ENCODE results near the gene CDH24.

Gene CDH24

DNA sequence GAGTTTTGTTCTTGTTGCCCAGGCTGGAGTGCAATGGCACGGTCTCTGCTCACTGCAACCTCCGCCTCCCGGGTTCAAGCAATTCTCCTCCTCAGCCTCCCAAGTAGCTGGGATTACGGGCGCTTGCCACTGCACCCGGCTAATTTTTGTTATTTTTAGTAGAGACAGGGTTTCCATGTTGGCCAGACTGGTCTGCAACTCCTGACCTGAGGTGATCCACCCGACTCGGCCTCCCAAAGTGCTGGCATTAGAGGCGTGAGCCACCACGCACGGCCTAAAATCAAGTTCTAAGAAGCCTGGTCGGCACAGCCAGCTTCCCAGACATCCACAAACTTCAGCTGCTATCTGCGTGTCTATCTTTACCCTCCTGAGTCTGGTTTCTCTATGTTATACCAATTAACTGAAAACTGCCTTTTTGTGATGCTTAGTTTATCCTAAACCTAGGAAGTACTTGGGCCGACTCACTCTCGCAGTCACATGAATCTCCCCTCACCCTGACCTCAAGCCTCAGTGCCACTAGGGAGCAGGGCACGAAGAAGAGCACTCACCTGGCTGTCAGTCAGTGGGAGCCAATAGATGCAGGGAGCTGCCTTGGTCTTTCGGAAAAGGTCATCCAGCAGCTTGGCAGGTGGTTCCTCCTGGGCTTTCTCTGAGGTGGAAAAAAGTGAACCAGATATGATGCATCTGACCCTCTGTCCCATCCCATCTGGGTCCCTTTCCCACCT is 3.4 kb upstream of the CDH24 start:
- no peak for DNase-seq

DNA sequence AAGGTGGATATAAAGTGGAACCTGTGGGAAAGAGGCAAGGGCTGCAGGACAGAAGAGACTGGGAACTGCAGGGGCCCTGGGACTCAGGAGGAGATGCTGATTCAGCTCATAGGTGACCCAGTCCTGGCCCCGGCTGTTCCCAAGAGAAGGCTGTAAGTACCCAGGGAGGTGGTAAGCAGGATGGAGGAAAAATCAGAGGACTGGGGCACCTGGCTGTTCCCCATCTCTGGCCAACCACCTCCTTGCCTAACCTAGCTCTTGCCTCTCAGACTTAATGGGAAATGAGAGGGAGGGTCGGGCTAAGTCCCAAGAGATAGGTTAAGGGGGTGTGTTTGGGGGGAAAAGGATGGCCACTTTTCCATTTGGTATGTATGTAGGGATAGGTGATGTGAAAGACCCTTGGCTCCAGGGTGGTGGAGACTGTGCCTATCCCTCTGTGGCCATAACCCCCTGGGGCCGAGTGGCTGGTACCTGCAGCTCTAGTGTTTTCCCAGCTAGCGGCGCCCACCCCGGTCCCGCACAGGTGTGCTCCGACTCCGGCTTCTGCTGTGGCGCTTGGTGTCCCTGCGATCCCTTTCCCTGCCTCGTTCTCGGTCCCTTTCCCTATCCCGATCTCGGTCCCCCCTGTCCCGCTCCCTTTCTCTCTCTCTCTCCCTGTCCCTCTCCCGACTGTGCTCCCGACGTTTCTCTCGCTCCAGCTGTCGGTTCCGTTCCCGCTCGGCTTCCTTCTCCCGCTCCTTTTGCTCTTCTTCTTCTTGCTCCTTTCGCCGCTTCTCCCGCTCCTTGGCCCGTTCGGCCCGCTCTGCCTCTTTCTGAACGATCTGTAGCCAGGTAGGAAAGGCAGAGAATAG is 1.6 kb upstream of the CDH24 start:
- DNase-seq, result no peak

GRCh38 chr14:23057757-23058653 is 685 bp upstream of the CDH24 start:
- DNase-seq, result peak; percentile 92

GRCh38 chr14:23056145-23056955 is 970 bp downstream of the CDH24 start:
- DNase-seq, result peak; percentile 91

DNA sequence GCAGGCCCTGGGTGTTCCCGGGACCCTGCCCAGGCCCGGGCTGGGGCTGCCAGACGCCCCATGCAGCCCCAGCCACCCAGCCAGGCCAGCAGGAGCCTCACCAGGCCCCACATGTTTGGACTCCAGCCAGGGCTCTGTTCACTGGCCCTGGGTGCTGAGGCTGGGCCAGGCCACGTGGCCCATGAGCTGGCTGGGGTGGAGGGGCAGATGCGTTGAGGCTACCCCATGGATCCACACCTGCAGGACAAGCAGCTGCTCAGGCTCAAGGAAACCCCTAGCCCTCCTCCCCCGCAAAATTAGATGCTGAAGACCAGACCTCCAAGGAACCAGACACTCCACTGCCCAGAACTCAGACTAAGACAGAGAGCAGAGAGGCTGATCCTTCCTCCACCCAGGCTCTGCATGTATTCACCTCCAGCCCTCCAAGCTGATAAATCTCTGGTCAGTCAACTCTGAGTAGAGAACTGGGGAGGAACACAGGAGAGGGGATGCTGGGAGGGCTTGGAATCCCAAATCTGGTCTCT is 1.6 kb downstream of the CDH24 start:
- DNase-seq, result no peak

- DNase-seq, result no peak
These were observed 2.2 kb downstream of the CDH24 start for GRCh38 chr14:23055147-23055550.

- peak; percentile 65 for DNase-seq
These were observed 3.1 kb downstream of the CDH24 start for GRCh38 chr14:23054000-23054811.

DNA sequence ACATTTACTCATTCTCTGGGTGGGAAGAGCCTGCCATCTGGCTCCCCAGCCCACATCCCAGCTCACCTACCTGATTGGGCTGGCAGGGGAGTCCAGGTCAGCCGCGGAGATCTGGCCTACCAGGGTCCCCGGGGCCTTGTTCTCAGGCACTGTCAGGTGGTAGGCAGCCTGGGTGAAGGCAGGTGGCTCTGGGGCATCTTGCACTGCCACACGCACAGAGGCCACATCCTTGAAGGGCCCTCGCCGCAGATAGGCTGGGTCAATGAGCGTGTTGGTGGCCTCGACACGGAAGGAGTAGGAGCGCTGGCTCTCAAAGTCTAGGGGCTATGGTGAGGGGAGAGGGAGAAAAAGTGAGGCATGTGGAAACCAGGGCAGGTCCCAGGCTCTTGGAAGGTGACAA is 3.9 kb downstream of the CDH24 start:
- DNase-seq, result no peak

DNA sequence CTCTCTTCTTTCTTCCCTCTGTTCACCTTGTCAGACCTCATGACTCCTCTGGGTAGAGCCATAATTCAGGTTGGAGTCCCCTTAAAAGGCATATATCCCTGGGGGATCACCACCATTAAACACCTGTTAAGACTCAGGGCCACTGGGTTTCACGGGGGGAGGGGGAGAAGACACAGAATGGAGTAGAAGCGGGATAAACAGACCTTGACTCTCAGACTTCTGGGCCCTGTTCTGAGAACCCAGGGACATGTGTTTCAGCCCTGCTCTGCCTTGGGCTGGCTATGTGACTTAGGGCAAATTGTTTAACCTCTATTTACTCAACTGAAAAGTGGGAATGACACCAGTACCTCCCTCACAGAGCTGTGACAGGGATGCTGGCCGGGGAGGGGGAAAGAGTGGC is 4.6 kb downstream of the CDH24 start:
- DNase-seq, result no peak

DNA sequence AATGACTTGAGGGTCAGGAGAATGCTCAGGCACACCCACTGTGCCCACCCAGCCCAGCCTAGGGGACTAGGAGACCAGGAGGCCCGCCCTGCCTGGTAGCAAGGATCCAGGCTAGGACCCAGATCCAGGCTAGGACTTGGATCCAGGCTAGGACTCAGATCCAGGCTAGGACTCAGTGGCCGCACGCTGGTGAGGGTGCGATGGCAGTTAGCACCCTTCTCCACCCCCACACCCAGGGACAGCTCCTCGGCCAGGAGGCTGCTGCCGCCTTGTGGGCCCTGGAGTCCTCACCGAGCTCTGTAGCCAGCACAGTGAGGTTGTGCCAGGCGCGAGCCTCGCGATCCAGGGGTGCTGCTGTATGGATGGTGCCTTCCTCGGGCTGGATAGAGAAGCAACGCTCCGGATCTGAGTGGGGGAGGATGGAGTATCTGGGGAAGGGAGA is 5.1 kb downstream of the CDH24 start:
- DNase-seq, result no peak

- no peak for DNase-seq
These were observed 5.9 kb downstream of the CDH24 start for GRCh38 chr14:23051141-23052057.

GRCh38 chr14:23049011-23049410 is 8.3 kb downstream of the CDH24 start:
- DNase-seq, result no peak

GRCh38 chr14:23047751-23048693 is 9.3 kb downstream of the CDH24 start:
- DNase-seq, result no peak

DNA sequence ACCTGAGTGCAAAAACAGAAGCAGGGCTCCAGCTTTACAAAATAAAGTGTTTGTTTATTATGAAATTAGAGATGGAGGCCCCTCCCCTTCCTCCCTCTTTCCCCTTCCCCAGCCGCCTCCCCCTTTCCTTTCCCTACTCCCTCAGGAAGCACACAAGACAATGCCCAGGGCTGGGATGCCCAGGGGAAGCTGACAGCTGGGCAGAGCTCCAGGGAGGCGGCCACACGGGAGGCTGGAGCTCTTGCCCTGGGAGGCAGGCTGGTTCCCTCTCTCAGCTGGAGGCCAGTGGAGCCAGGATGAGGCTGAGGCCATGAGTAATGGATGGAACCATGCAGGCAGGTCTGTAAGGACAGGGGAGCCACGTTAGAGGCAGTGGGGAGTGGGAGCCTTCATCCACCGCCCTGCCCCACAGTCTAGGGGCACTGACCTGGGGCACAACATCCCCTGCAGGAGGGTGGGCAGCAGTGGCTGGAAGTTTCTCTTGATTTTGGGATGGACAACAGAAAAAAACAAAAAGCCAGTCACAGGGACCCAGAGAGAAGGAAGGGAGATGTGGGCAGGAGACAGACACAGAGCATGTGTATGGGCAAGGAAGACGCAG is 10.2 kb downstream of the CDH24 start:
- DNase-seq, result no peak

DNA sequence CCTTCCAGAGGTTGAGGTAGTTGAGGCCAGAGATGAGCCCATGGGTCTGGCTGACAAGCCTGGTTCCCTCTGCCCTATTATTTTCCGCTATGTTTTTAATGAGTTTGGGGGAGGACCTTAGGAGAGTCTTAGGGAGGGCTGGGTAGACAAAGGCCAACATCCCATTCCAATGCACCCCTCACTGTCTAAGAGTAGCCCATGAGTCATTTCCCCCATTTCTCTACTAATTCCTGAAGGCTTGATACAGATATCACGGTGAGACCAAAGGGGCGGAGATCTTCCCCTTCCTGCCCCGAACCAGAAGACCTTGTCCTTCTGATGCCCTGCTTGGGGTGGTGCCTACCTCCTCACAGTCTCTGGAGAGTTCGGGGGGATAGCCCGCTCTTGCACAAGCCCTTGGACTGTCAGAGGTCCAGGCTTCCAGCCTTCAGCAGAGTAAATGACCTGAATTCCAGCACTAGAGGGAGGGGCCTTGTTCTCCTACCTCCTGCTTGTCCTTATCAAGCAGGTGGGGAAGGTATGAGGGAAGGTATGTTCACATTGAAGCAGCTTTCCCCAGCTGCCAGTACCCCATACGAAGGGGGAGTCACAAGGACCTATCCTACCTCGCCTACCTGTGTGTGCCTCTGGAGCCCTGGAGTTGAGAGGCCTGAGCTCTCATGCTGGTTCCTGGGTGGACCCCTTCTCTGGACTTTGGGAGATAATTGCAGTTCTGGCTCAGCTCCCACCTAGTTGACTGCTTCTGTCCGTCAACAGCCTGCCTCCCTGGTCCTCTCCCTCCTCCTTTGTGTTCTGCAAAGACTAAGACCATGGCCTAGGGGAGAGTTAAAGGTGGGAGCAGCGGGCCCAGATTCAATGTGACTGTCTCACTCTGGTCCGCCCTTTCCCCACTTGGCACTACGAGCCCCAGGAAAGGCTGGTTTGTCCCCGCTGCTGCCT is 11.6 kb downstream of the CDH24 start:
- DNase-seq, result no peak

GRCh38 chr14:23044840-23045239 is 12.5 kb downstream of the CDH24 start:
- peak; percentile 49 for DNase-seq

DNA sequence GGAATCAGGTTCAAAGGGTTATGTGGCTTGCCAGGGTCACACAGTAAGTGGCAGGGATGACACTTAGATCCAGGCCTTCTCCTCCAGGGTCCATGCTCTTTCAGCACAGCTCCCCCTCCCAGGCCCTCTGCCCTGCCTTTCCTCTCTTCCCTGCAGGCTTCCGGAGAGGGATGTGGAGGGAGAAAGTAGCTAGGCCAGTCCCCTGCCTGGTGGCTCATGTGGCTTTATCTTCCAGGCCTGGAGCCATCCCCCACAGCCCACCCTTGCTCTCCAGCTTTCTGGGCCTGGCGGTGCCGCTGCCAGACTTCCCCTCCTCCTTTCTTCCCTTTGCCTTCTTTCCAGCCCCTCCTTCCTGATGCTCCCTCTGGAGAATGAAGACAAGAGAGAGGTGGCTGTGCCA is 13.6 kb downstream of the CDH24 start:
- DNase-seq, result no peak
